T-helper 2 cell (primary cell): Measurements from ENCODE around the gene CSF3R.
"Not testable (repeated sequence)": the region's sequence is repeated elsewhere in the genome, so short reads cannot be mapped to it uniquely, and the experiment has no call there.

Experiments used
- DNase-seq, 5 experiments: peaks; one replicate each; pipeline versions ENCODE4 v3.0.0 to v3.0.0-alpha.2; 2012 to 2022

The CSF3R gene

GRCh38 chr1:36481091-36481490 lies 1.6 kb downstream of the CSF3R start:
- no peak for DNase-seq

- no peak for DNase-seq
Observed at GRCh38 chr1:36480161-36480560, 2.6 kb downstream of the CSF3R start.

GRCh38 chr1:36479505-36480051 lies 3.1 kb downstream of the CSF3R start:
- DNase-seq, result no peak

DNA sequence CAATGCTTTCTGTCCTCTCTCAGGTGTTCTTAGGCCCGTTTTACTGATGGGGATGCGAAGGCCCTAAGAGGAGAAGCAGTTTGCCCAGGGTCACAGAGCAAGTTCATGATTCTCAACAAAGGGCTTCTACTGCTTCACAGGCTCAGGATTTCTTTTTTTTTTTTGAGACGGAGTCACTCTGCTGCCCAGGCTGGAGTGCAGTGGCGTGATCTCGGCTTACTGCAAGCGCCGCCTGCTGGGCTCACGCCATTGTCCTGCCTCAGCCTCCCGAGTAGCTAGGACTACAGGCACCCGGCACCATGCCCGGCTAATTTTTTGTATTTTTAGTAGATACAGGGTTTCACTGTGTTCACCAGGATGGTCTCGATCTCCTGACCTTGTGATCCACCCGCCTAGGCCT lies 5.1 kb downstream of the CSF3R start:
- DNase-seq, result not testable (repeated sequence)

- no peak for DNase-seq
Observed at GRCh38 chr1:36476945-36477344, 5.8 kb downstream of the CSF3R start.

GRCh38 chr1:36475910-36476604 lies 6.7 kb downstream of the CSF3R start:
- no peak for DNase-seq

GRCh38 chr1:36475341-36475740 lies 7.4 kb downstream of the CSF3R start:
- no peak for DNase-seq

GRCh38 chr1:36472656-36473055 lies 10.1 kb downstream of the CSF3R start:
- no peak for DNase-seq

GRCh38 chr1:36471830-36472641 lies 10.7 kb downstream of the CSF3R start:
- no peak for DNase-seq

GRCh38 chr1:36469163-36469562 lies 13.6 kb downstream of the CSF3R start:
- DNase-seq, result no peak

DNA sequence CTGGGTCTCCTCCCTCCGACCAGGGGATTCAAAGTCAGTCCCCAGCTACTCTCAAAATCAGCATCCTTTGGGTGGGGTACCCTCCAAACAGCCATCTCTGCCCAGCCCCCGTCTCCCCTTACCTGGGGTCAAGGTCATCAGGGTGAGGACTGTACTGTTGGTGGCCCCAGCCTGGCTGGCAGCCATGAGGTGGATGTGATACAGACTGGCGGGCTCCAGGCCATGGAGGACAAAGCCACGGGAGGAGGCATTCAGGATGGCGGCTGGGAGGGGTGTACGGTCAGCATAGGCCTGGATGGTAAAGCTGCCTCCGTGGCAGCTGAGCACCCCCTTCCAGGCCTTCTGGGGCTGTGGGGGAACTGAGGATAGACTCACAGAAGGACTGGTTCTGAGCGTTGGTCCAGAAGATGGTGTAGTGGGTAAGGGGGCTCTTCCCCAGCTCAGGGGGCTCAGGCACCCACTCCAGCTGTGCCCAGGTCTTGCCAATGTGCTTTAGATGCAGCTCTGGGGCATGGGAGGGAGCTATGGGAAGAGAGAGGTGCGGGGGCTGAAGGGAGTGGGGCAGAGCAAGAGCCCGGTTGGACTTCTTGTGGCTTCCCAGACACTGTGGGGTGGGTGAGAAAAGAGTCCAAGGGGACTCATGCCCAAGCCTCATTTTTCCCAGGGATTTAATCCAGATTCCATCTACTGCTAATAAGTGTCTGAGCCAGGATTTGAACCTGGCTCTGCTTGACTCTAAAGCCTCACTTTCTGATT lies 14.8 kb downstream of the CSF3R start:
- no peak for DNase-seq

DNA sequence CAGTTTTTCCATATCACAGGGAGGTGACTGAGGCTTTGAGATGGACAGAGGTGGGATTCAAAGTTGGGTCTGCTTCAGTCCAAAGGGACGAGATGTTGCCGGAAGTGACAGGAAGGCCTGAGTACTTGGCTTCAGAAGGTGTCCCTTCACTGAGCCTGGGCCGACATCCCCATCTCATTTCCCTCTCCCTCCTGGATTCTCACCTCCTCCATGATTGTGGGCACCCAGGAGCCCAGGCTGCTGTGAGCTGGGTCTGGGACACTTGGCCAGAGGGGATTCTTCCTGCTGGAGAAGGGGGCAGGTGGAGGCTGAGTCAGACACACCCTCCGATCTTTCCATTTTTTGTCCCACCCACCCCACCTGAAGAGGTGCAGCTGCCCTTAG lies 15.7 kb downstream of the CSF3R start:
- no peak for DNase-seq

GRCh38 chr1:36466370-36467026 lies 16.2 kb downstream of the CSF3R start:
- no peak for DNase-seq

GRCh38 chr1:36465731-36466369 lies 16.9 kb downstream of the CSF3R start:
- no peak for DNase-seq

DNA sequence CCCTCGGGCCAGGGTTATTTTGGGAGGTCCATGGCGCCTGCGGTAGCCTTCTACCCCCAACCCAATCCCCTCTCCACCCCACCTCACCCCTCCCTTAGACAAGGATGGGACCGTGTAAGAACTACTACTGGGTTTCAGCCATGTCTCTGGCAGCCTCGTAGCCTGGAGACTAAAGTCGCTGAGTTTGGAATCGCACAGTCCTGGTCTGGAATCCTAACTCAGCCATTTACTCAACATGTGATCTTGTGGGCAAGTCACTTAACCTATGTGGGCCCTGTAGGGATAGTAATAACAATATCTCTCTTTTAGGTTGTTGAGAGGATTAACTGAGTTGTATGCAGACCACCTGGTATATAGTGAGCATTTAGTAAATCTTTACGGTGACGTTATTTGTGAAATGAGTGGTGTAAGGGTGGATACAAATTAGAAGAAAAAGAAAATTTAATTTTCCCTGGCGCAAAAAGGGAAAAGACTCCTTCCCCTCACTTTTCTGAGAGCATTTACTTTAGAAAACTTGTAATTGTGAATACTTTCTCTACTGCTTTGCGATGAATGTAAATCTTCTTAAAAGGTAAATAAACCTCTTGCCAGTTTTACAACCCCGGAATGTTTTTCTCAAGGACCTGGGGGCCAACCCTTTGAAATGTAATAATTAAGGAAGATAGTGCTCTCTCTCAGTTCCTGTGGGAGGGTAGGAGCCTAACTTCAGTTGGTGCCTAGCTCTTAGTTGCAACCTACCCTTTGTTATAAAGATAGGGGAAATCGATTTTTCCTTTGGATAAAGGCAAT lies 17.9 kb downstream of the CSF3R start:
- DNase-seq, result no peak

DNA sequence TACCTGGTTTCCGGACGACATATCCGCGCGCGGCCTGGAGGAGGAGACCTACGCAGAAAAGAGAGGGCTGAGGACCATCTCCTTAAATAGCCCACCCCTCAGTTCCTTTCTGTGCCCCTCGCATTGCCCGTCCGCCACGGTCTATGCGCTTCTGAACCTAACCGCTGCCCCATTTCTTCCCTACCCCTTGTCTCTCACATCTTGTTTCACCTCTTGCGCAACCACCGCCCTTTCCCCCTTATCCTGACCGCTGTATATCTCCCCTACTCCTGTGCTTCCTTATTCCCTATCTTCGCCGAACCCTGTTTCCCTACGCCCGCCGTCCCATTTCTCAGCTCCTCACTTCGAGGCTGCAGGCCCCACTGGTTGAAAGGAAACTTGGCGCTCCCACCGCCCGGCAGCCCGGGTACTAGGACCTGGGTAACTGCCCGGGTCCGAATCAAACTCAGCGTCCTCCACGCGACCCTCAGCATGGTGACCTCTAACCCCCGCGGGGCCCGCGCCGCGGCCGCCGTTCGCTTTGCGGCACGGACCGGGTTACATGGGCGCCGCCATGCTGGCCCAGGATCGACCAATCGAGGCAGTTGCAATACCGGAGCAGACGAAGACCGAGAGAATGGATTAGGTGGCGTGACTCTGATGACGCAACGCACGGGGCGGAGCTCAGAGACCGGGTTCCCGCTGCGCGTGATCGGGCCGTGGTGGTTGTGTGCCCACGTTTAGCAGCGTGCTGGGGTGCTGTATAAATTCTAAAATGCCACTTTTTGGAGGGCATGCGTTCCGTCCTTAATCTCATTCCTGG lies 18.7 kb downstream of the CSF3R start, which contains the start of gene MRPS15:
Gene MRPS15, minus strand, starts transcription at position 582 of the 802 bp plus-strand sequence. Its CDS starts 109 bp downstream, at position 473.
- DNase-seq, result peak; percentile 71 to 96 (median 90)

- DNase-seq, result no peak
Observed at GRCh38 chr1:36463463-36463802, 19.3 kb downstream of the CSF3R start.

DNA sequence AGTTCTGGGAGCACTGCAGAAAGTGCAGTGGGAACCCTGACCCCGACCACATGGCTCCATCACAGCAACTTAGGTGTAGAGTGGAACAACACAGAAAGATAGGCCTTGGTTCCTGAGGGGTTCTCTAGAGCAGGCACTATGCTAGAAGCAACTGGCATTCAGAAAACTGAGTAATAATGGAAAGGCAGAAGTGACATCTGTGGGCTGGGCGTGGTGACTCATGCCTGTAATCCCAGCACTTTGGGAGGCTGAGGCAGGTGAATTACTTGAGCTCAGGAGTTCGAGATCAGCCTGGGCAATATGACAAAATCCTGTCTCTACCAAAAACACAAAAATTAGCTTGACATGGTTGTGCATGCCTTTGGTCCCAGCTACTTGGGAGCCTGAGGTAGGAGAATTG lies 23.8 kb downstream of the CSF3R start:
- DNase-seq, result peak in 2 of 5 experiments; percentile 29 to 75

GRCh38 chr1:36457691-36458090 lies 25.0 kb downstream of the CSF3R start:
- DNase-seq, result peak in 1 of 5 experiments; percentile 77

DNA sequence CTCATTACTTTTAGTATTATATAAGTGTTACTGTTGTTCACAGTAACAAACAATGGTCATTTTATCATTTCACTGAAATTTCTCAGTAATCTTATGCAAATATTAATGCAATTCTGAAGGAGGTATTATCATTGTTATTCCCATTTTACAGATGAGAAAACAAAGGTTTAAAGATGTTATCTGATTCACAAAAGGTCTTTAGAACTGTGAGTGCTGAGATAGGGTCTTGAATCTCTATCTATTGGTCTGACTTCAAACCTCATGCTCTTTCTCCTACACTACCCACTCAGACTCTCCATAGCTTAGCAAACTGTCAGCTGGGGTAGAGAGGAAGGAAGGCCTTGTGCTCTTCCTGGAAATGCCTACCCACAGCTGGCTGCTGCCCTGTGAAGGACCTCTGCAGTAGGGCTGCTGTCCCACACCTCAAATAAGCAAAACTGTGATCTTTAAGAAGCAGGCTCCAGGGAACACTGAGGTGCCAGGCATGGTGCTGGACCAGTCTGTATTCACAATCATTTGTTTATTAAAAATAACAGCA lies 26.3 kb downstream of the CSF3R start:
- peak in 1 of 5 experiments; percentile 19 for DNase-seq
